ENCODE measurements around the gene FARP2.

FARP2 gene

DNA sequence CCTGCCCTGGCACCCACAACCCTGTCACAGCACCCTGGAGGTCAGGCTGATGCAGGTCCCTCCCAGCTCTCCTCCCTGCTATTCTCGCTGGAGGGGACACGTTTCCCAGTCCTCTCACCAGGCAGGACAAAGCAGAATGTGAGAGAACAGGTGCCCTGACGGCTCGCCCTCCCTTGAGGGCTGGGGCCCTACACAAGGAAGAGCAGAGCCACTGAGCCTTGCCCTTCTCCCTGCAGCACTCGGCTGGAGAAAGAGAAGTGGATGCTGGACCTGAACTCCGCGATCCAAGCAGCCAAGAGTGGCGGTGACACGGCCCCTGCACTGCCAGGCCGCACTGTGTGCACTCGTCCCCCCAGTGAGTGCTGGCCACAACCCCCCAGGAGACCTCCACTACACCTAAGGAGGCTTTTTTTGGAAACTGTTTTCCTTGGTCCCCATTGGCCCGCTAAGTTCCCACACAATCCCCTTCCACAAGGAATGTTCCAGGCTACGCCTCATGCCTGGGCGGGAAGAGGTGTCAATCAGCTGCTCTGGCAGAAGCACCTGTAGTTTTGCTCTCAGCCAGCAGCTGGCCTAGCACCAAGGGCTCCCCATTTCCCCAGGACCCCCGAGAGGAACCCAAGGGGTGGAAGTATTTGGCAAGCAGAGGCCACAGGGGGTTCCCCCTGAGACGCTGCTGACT lies 134.9 kb downstream of the FARP2 start:
- no peak for DNase-seq (ENCODE audit: low read depth)

DNA sequence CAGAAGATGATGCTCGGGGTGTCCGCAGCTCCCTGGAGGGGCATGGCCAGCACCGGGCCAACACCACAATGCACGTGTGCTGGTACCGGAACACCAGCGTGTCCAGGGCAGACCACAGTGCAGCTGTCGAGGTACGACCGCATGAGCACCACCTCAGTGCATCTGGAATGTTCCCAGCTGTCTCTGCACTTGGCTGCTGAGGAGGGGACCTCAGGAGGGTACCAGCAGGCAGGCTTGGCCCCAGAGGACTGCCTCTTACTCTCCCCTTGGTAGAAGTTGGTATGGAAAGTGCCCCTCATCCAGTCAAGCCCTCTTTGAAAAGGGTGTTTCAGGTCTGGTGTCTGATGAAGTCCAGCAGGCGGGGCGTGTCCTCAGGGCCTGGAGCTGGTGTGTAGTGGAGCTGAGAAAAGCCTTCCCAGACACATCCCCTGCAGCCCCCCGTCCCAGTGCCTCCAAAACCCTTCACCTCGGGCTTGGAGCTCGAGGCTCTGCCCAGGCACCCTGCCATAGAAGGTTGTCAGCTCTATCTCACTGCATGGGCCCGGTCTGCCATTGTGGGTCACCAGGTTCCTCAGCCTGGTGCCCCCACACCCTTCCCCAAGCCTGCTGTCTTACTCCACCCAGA lies 135.6 kb downstream of the FARP2 start:
- no peak for DNase-seq (ENCODE audit: low read depth)

DNA sequence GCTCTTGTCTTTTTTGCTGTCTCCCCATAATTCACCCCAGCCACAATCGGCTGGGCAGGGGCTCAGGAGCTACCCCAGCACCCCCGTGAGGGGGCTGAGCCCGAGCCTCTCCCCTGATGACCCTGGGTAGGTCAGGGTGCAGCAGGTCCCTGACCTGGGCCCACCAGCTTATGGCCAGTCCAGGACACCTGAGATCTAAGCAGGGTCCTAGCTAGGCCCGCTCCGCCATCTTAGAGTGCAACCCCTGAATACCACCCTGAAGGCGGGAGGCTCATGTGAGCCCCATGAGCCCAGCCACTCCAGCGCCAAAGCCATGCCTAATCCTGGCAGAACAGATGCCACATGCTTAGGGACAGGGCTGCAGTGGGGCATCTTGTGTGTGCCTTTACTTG lies 136.1 kb downstream of the FARP2 start:
- no peak for DNase-seq (ENCODE audit: low read depth)

DNA sequence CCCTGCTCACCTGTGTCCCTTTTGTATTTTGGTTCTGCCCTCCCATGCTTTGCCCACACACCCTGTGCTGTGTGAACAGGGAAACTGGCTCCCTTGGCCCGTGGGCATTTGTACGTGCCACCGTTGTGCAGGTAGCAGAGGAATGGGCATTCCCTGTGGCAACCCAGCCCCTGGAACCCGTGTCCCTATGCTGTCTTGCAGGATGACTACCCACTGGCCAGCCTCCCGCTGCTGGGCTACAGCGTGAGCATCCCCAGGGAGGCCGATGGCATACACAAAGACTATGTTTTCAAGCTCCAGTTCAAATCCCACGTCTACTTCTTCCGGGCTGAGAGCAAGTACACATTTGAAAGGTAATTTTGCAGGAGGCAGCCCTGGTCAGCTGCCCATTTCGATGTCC lies 137.0 kb downstream of the FARP2 start:
- DNase-seq (ENCODE audit: low read depth): no peak

DNA sequence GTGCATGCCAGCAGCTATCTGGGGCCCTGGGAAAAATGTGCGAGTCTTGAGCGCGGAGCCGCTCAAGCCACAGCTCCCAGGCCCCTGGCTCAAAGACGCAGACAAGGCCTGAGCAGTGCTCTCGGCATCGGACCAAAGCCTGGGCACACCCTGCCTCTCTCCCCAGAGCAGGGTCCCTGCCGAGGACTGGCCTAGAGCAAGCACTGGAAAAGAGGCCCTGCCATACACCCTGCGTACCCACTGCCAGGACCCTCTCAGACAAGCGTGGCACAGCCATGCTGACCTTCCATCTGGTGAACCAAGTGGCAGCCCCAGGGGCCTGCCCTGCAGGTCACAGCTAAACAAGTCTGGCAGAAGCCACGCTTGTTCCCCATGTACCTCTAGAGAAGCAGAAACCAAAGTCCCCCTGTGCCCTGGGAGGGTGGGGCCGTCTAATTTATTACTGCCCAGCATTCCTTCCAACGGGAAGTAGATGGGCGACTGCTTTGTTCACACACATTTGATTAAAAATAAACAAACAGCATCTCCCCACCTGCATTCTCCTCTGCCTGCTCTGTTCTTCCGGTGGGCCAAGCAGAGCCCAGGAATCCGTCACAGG lies 138.3 kb downstream of the FARP2 start:
- DNase-seq (ENCODE audit: low read depth): no peak

DNA sequence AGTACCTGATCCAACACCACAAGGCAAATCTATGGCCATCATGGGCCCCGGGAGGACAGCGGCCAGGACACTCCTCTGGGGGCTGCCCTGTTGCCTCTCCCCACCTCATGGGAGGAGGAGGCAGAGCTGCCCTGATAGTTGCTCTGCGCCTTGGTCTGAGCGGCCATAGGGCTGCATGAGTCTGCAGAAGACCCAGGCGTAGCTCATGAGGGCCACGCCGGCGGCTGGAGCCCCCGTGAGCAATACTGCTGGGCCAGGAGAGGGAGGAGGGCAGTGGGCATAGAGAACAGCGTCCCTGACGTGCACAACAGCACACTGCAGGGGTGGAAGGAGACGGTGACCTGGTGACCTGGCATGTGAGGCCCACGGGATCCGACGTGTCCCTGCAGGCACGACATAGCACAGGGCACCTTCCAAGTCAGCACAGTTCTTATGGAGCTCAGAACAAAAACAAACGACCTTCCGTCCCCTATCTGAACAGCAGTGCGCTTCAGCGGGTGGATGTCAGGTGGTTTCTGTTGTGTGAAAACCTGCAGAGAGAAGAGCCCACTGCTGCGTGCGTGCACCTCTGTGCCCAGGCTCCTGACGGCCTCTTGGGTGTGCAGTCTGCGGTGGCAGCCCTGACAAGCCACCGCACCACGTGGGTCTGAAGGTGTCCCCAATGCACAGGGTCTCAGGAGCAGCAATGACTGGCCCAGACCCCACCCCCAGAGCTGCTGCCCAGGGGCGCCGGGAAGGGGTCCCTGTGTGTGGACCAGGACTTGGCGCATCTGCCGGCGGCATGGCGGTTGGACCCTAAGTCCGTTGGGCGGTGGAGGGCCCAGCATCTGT lies 139.3 kb downstream of the FARP2 start:
- DNase-seq (ENCODE audit: low read depth): no peak

DNA sequence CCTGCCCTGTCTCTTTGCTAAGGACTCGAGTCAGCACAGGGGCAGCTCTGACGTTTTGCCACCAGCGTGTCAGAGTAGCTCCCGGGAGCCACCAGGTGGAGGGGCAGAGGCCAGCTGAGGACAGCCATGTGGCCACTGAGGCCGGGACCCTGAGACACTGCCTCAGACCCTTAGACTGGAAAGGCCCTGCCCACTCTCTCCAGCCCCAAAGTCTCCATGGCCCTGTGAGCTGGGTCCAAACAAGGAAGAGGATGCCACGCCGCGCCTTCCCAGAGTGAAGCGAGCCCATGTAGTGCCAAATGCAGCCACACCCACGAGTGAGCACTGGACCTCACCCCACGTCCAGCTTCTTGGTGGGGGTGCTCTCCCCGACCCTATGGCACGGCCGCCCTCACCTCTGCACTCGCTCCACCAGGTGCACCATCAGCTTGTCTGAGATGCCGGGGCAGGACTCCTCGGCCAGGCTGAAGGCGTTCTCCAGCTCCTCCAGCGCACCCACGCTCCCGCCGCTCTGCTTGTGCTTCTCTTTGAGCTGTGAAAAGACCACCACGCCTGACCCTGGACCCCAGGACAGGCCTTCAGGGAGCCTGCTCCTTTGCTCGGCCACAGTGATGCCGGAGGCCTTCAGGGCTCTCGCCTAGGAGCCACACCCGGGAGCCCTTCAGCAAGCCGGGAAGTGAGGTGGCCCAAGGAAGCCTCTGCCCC lies 140.1 kb downstream of the FARP2 start:
- no peak for DNase-seq (ENCODE audit: low read depth)

DNA sequence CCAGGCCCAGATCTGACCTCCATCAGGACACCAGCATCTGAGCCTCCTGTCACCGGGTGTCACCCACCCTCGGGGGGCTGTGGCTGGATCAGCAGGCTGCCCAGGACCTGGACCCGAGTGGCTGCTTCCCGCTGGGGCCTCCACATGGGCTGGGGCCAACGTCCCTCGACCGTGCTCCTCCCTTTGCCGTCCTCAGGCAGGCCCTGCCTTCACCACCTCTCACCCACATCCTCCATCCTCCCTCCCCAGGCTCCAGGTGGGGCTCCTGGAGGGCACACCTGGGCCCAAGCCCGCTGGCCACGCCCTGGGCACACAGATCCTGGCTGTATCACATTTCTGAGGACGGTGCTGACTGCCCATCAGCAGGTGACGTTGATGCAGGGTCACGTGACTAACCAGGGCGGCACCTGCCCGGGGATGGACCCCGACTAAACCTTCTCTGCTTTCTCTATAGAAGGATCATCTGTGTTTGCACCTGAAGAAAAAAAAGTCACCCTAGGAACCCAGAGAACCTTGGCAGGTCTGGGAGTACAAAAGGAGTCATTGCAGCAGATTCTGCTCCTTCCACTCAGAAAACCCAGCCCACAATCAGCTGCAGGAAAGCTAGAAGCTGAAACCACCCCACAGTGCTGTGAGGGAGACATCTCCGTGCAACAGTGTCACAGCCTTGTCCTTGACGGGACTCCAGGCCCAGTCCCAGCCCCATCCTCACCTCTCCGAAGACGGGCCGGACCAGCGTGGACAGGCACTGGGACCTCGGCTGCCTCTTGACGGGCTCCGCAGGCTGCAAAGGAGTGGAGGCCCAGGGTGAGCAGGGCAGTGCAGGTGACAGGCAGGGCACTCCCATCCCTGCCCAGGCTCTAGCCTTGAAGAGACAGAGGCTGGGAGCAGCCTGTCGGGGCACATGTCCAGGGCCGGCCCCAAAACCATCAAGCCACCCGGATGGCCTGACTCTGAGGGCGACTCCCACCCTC lies 141.1 kb downstream of the FARP2 start:
- no peak for DNase-seq (ENCODE audit: low read depth)

DNA sequence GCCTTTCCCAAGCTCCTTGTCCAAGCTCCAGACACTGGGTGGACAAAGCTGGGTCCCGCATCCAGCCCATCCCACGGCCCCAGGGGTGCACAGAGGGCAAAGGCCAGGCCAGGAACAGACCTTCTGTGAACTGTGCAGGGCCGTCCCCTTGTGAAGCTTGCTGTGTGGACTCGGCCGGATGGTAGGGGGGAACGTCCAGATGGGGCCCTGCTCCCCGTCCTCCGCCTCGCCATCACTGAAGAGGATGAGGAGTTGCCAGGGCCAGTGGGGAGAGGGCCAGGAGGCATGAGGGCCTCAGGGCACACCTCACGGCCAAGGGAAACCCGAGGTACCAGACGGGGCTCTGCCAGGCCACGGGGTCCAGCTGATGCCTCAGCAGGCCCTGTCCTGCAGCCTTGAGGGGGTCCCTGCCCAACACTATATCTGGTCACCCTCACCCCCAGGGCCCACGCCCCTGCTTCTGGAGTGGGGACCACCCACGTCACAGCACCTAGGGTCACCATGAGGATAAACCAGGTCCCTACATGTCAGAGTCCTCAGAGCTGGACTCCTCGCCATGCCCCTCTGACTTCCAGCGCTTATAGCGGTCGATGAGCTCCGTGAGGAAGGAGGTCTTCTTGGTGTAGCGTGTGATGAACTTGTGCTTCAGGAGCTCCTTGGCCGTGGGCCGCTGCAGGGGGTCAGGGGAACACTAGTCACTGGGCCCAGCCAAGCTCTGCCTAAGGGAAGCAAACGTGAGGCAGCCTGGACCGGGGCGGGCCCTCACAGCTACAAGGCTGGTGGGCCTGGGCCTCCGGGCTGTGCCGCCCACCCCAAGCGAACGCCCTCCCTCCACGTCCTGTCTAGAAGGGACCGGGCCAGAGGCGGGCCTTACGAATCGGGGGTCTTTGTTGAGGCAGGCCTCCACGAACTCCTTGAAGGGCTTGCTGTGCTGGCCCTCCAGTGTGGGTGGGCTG lies 142.3 kb downstream of the FARP2 start:
- no peak for DNase-seq (ENCODE audit: low read depth)

DNA sequence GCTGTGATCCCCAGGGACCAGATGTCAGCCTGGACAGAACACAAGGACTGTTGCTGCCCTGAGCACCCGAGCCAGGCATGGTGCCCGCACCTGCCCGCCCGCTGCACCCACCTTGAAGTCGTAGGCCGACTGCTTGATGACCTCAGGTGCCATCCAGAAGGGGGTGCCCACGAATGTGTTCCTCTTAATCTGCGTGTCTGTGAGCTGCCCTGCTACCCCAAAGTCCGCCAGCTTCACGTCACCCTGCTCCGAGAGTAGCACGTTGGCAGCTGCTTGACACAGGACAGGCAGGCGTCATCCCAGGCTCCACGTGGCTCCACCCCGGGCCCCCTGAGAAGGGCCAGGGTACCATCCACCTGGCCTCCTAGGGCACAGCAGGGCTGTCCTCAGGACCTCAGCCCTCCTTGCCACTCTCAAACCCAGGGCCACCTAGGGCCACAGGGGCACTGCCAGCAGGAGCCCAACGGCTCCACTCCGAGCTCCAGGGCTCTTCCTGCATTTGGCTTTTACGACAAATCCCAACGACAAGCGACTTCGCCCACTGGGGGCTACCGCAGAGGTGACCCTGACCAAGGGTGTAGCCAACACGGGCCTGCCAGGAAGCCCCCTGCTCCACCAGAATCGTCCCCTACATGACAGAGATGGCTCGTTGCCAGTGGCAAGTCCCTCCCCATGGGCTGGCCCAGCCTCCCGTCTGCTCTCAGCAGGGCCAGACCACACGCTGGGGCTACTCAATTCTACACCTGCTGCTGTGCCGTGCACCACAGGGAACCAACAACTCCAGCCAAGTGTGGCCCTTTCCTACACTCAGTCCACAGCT lies 143.3 kb downstream of the FARP2 start:
- DNase-seq (ENCODE audit: low read depth): no peak

DNA sequence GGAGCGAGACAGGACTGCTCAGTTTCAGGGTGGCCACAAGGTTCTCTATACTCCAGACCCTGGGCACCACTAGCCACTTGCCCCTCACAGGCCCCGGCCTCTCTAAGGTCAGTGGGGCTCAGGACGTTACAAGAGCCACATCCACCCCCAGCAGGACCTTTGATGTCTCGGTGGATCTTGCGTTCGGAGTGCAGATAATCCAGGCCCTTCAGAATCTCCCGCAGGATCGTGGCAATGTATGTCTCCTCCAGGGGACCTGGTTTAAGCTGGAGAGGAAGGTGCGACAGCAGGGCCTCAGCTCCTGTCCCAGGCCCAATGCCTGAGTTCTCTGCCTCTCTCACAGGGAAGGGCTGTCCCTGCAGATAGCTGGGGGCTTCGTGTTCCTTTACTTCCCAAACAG lies 143.9 kb downstream of the FARP2 start:
- DNase-seq (ENCODE audit: low read depth): no peak

DNA sequence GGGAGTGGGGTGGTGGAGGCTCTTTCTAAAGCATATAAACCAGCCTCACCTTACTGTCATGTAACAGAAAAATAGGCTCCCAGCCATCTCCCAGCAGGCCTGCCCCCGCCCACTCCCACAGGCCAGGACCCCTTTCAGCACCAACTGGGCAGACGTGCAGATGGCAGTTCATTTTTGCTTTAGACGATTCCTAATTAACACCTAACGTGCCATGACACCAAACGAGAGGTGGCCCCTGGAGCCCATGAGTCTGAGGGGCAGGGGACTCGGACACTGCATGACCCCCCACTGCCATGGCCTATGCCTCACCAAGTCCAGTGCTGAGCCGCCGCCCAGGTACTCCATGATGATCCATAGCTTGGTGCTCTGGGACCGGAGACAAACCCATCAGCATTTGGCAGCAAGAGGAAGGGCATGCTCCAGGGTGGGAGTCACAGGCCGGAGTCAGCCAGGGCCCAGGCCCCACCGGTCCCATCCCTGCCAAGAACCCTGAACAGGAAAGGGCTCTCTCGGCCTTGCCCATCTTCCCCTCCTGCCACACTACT lies 144.4 kb downstream of the FARP2 start:
- DNase-seq (ENCODE audit: low read depth): no peak

DNA sequence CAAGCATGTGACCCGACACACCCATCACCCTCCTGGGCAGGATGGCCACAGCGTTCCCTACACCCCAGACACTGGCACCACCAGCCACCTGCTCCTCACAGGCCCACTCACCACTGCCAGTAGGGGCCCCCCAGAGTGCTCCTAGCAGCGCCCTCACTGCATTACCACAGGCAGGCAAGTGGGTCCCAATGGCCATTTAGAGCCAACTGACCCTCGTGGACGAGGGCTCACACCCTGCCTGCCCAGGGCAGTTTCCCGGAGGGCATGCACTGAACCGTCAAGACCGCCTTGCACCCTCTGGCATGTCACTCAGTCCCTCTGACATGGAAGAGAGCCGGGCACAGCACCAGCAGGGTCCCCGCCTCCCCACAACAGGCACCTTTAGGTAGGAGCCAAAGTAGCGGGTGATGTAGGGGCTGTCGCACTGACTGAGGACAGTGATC lies 145.0 kb downstream of the FARP2 start:
- DNase-seq (ENCODE audit: low read depth): no peak

DNA sequence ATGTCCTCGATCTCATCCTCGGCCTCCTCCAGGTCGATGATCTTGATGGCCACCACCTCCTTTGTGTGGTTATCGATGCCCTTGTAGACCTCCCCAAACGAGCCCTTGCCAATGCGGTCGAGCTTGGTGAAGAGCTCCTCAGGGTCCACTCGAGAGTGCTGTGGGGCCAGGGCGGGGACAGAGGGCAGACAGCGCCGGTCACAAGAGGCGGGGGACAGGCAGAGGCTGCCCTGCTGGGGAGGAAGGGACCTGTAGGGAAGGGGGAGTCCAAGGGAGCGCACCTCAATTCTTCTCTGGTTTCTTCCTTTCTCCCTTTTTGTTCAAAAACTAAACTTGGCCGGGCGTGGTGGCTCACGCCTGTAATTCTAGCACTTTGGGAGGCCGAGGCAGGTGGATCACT lies 145.5 kb downstream of the FARP2 start:
- DNase-seq (ENCODE audit: low read depth): no peak

DNA sequence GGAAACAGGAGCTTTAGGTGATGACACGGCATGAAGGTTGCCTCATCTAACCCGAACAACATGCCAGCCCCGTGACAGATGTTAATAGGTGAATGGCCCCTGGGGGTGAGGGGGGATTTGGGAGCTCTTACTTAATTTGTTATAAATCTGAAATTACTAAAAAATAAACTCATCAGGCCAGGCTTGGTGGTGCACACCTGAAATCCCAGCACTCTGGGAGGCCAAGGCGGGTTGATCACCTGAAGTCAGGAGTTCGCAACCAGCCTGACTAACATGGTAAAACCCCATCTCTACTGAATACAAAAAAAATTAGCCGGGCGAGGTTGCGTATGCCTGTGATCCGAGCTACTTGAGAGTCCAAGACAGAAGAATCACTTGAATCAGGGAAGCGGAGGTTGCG lies 146.2 kb downstream of the FARP2 start:
- DNase-seq (ENCODE audit: low read depth): no peak

DNA sequence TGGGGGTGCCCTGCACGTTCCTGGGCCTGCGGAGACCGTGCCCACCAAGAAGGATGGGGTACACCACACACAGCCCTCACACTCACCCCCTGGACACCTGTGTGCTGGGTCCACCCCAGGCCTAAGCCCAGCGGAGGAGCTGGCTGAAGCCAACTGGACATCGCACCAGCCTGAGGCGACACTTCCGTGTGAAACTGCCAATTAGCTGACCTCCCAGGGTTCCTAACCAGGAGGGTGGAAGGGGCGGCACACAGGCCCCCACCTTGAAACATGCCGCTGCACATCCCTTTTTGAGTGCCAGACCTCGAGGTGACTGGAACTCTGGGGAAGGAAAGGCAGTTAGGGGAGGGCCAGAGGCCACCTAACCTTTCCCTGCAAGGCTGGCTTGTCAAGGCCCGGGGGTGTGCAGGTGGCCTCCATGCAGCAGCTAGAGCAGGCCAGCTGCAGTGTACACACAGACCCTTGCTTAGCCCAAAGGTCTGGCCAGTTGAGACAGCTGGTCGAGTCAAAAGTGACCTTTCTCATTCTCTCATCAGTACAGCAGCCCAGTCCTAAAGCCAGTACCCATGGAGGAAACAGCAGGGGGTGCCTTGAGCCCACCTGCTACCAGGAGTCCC lies 147.8 kb downstream of the FARP2 start:
- DNase-seq (ENCODE audit: low read depth): no peak

DNA sequence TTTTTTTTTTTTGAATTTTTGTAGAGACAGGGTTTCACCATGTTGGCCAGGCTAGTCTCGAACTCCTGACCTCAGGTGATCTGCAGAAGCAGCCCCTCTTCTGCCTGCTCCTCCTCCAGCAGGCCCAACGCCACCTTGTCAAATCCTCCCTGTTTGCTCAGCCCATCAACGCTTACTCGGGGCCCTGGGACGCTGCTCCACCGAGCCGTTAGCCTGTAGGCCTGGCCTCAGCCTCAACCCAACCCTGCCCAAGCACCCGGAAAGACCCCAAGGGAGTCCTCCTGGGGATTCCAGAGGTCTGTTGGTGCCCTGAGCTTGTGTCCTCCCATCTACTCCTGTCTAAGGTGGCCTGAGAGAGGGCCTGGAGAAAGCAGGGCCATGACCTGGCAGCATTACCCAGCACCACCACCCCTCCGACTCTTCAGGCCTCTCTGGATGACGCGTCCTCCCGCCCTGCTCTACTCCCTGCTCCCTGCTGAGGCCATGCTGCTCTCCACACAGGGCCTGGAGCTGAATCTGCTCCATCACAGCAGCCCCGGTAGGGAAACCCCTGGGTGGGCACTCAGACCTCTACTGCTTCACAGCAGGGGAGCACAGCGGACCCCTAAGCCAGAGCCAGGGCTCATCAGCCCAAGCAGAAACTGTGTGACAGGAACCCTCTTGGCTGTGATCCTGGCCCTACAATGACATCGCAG lies 149.1 kb downstream of the FARP2 start:
- DNase-seq (ENCODE audit: low read depth): no peak
